Subcutaneous adipose tissue (tissue), 4 donors: ENCODE results near the gene DNMBP. TPM values are rescaled to one million over a fixed set of nuclear protein-coding genes. Genes with fewer than 3 reads are reported as not detected.

Experiments
- CTCF ChIP-seq: fragments of 450-650 bp; IDR thresholded peaks from one replicate; pipeline ENCODE4 v1.5.1; 2016; ENCODE audit warnings: low read depth, mild to moderate bottlenecking, control low read depth, antibody characterized with exemption, moderate library complexity
- total RNA-seq, 4 donors: library from RNA; depleted of rRNA; stranded (reverse); fragments of >200 nt; gene quantifications; one replicate each; pipeline ENCODE4 v1.1.0, GENCODE V29; 2016

The DNMBP gene
- total RNA-seq, 4 donors from 2014 or later: 20.9 to 23.3 (median 21.5) TPM

DNA sequence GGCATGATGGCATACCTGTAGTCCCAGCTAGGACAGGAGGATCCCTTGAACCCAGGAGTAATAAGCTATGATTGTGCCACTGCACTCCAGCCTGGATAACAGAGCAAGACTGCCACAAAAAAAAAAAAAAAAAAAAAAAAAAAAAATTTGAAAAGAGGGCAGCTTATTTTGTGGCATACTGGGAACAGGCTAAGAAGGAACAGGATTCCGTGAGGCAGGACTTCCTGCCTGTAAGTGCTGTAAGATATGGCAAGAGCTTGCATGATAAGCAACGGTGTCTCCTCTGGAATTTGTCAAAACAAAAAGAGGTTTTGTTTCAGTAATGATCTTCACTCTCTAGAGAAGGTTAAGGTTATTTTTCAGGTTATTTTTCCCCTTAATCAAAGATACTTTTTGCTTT, 126.2 kb downstream of the DNMBP start:
- no peak for TF ChIP-seq CTCF

- TF ChIP-seq CTCF: no peak
These were observed 128.4 kb downstream of the DNMBP start for GRCh38 chr10:99881371-99881770.

DNA sequence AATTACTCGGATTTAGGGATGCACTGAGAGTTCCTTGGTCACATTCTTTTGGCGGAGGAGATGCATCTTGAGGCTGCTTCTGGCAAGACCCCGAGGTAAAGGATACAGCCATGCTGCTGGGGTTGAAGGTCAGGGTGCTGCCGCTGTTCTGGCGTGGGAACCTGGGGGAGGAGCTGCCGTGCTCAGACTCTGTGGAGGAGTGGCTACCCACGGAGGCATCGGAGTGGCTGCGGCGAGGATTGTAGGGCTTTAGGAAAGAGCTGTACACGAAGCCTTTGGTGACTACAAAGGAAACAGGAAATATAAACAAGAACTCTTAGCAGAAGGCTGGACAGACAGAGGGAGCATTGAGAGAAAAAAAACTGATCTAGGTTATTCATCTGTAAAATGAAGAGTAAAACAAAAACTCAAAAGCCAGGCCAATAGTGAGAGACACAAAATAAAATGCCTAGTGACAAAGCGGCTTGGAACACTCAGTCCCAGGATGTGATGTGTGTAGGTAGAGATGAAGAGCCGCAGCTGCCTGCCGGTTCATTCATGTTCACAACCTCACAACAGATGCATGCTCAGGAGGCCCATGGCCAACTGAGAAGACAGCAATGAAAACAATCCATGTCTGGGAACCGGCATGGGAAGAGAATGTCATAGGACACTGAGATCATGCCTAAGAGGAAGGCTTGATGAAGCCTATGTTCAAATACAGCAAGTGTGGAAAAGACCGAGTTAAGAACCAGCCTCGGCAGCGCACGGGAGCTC, 129.5 kb downstream of the DNMBP start:
- no peak for TF ChIP-seq CTCF

DNA sequence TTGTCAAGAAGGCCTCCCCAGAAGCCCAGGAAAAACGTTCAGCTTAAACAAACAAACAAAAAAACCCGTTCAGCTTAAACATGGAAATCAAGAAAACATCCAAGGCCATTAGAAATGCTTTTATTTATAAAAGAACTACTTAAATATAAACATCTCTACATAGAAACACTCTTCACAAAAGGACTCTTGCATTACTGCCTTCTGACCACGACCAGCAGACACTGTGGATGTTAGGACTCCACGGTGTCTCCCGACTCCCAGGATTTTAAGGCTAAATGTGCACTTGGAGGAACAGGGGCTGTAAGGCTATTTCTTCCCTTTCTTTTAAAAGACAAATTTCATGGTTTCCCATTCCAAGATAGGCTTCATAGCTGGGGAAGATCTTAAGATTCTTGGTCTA, 134.3 kb downstream of the DNMBP start:
- no peak for TF ChIP-seq CTCF

DNA sequence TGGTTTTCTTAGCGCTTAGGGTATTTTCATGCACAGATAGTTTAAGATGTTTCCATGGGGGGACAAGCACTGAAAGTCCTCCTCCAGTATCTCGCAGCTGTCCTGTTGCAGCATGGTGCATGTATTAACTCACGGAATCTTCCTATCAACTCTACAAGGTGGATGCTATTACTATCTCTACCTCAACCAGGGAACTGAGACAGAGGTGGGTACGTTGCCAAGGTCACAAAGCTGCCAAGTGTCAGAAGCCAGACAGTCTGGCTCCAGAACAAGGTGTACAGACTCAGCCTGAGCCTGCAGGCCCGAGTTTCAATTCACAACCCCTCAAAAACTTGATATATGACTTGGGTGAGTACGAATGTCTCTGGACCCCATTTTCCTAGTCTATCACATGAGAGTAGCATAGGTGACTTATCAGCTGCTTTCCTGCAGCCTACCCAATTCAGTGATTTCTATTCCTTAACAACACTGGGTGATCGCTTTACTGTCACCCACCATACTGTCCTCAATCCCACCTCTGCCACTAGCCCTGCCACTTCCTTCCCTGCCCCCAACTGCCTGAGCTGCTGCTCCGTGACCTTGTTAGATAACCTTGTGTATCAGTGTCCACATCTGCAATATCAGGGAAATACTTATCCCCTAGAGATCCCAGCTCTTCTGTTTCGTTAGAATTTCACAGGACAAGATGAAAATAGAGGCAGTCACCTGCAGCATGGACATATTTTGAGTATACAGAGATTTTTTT, 135.2 kb downstream of the DNMBP start:
- TF ChIP-seq CTCF: no peak

- TF ChIP-seq CTCF: no peak
These were observed 135.9 kb downstream of the DNMBP start for GRCh38 chr10:99873846-99874245.

DNA sequence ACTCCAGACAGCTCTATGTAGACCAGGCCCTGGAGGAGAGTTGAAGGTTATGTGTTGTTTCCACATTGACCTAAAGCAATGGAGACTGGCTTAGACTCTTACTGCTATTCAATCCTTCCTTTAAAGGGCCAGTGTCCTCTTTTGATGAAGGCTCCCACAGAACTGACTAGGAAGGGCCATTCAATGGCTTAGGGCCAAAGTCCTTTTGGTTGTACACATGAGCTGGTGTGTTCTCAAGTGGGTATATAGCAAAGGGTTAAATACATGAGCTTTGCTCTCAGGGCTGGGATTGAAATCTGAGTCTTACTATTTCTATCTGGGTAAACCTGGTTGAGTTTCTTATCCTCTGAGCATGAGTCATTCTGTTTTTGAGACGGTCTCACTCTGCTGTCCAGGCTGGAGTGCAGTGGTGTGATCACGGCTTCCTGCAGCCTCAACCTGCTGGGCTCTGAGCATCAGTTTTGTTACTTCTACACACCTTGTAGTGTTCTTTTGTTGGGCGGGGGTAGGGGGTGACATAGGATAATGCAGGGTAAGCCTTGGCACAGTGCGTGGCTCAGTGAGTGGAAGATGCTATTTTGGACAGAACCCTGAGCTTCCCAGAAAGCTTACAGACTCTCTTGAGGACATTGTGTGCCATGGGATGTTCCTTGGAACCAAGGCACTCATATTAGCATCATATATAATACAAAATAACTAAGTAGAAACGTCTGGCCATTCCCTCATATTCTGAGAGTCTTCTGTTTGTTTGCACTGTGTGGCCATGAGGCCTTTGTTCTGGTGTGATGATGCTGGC, 137.2 kb downstream of the DNMBP start:
- TF ChIP-seq CTCF: no peak
